GM12865 (cell line): ENCODE data around the gene JAKMIP1.

Experiments
- DNase-seq: peaks from one replicate; pipeline ENCODE4 v3.0.0; 2010; ENCODE audit warnings: low read depth
- H3K4me3 ChIP-seq: 2 replicates; pipeline ENCODE4 v1.5.1; 2011; ENCODE audit warnings: mild to moderate bottlenecking, low read depth, low read length, control low read depth
- TF ChIP-seq, protein P1 (sequence below): IDR thresholded peaks from 2 replicates; pipeline ENCODE4 v1.5.1; 2011; ENCODE audit warnings: low read length, control low read depth, low read depth, inconsistent platforms; ENCODE audit not compliant: insufficient read depth; ENCODE audit errors: missing control alignments

Gene JAKMIP1

GRCh38 chr4:6046526-6047129 lies 153.7 kb downstream of the JAKMIP1 start:
- H3K4me3 ChIP-seq, result no peak overlapping the region
- DNase-seq, result no peak
- TF ChIP-seq, protein P1, sequence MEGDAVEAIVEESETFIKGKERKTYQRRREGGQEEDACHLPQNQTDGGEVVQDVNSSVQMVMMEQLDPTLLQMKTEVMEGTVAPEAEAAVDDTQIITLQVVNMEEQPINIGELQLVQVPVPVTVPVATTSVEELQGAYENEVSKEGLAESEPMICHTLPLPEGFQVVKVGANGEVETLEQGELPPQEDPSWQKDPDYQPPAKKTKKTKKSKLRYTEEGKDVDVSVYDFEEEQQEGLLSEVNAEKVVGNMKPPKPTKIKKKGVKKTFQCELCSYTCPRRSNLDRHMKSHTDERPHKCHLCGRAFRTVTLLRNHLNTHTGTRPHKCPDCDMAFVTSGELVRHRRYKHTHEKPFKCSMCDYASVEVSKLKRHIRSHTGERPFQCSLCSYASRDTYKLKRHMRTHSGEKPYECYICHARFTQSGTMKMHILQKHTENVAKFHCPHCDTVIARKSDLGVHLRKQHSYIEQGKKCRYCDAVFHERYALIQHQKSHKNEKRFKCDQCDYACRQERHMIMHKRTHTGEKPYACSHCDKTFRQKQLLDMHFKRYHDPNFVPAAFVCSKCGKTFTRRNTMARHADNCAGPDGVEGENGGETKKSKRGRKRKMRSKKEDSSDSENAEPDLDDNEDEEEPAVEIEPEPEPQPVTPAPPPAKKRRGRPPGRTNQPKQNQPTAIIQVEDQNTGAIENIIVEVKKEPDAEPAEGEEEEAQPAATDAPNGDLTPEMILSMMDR, result no peak

GRCh38 chr4:6044805-6045204 lies 155.5 kb downstream of the JAKMIP1 start:
- TF ChIP-seq, protein P1, result peak; percentile 3
- DNase-seq, result no peak
- no peak overlapping the region for H3K4me3 ChIP-seq

- no peak for DNase-seq
- TF ChIP-seq, protein P1, result no peak
- no peak overlapping the region for H3K4me3 ChIP-seq
These were observed 156.1 kb downstream of the JAKMIP1 start for GRCh38 chr4:6044276-6044675.

GRCh38 chr4:6043843-6044242 lies 156.5 kb downstream of the JAKMIP1 start:
- no peak overlapping the region for H3K4me3 ChIP-seq
- DNase-seq, result no peak
- TF ChIP-seq, protein P1, result no peak

GRCh38 chr4:6043188-6043587 lies 157.2 kb downstream of the JAKMIP1 start:
- TF ChIP-seq, protein P1, result no peak
- DNase-seq, result no peak

DNA sequence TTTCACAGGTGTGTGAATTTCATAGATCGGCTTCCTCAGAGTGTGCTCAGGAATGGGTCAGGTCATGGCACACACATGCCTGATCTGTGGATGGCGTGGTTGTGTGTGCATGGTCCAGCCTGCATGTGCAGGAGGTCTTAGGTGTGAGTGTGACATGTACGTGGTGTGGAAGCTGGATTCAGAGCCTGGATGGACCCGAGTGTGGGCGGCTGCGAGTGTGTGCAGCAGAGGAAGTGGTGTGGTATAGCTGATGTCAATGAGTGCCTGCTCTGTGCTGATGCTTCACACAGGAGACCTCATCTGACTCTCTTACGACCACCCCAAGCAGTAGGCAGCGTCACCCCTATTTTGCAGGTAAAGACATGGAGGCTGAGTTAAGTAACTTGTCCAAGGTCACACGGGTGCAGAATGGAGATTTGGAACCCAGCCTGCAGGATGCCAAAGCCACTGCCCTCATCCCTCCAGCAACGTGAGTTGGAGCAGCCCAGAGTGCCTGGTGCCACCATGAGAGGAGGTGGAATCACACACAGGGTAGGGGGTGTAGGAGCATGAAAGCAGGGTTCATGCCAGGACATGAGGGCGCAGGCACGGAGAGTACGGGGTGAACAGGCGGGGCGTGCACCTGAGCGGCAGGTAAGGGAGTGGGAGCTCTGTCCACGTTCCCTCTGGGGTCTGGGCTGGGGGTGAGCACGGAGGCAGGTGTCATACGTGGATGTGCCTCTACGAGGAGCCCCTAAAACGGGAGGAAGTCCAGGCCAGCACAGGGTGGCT lies 157.9 kb downstream of the JAKMIP1 start:
- TF ChIP-seq, protein P1, result no peak
- DNase-seq, result no peak
- H3K4me3 ChIP-seq, result no peak overlapping the region

More at GRCh38 chr4:6043188-6043587, 157.2 kb downstream of the JAKMIP1 start:
- H3K4me3 ChIP-seq, result no peak overlapping the region
